IMR-90 (cell line): ENCODE data around the gene FERD3L. TPM values are rescaled to one million over a fixed set of nuclear protein-coding genes. Genes with fewer than 3 reads are reported as not detected.

Source experiments
- ATAC-seq: fragments of 200-7000 bp; cut with Tn5 transposase; 2 replicates; pipeline ENCODE4 v1.9.1; 2020; ENCODE audit warnings: low read depth, mild to moderate bottlenecking, moderate library complexity
- BruUV-seq: library from RNA; stranded (reverse); fragments of 400-500 nt; replicated peaks from 2 replicates; lab custom pipeline; 2021; lab: Mats Ljungman, UMichigan
- CTCF ChIA-PET: fragments of 300-600 bp; formaldehyde crosslinking; extraction: SDS; loops from one replicate; lab custom pipeline; 2021; ENCODE audit warnings: antibody characterized with exemption; lab: Yijun Ruan, JAX
- POLR2A ChIA-PET: fragments of 300-600 bp; sonication (Branson Sonifier 250); formaldehyde crosslinking; loops from one replicate; lab custom pipeline; 2022; ENCODE audit warnings: antibody characterized with exemption; ENCODE audit not compliant: unreplicated experiment; lab: Charles Lee
- DNase-seq: peaks from one replicate; pipeline ENCODE4 v3.0.0; 2013
- H2AFZ ChIP-seq: replicated peaks from 2 replicates; pipeline ENCODE3; 2013; ENCODE audit warnings: low read length, mild to moderate bottlenecking; ENCODE audit not compliant: poor library complexity
- H2AK5ac ChIP-seq: 2 replicates; pipeline ENCODE4 v1.6.1; 2013; ENCODE audit warnings: low read depth, low read length, inconsistent platforms
- H2AK9ac ChIP-seq: replicated peaks from 2 replicates; pipeline ENCODE3; 2013; ENCODE audit warnings: mild to moderate bottlenecking, low read depth, low read length, moderate library complexity; ENCODE audit not compliant: poor library complexity
- H2BK120ac ChIP-seq: 2 replicates; pipeline ENCODE4 v1.6.1; 2013; ENCODE audit warnings: low read depth, low read length, inconsistent platforms
- H2BK15ac ChIP-seq: 3 replicates; pipeline ENCODE4 v1.6.1; 2013; ENCODE audit warnings: low read depth, low read length, inconsistent platforms
- H2BK20ac ChIP-seq: 2 replicates; pipeline ENCODE4 v1.6.1; 2013; ENCODE audit warnings: low read depth, mild to moderate bottlenecking, inconsistent platforms, low read length, moderate library complexity
- H2BK5ac ChIP-seq: 2 replicates; pipeline ENCODE4 v1.6.1; 2013; ENCODE audit warnings: mild to moderate bottlenecking, low read depth, low read length, inconsistent platforms; ENCODE audit not compliant: poor library complexity, severe bottlenecking
- H3K14ac ChIP-seq: replicated peaks from 2 replicates; pipeline ENCODE4 v1.6.1; 2013; ENCODE audit warnings: low read depth, low read length, inconsistent platforms
- H3K18ac ChIP-seq: 2 replicates; pipeline ENCODE4 v1.6.1; 2013; ENCODE audit warnings: low read depth, low read length, control low read depth
- H3K23ac ChIP-seq: 2 replicates; pipeline ENCODE4 v1.6.1; 2013; ENCODE audit warnings: low read depth, low read length, inconsistent platforms
- H3K27ac ChIP-seq: 2 replicates; pipeline ENCODE4 v1.5.1; 2013; ENCODE audit warnings: mild to moderate bottlenecking, control low read depth, low read length; ENCODE audit not compliant: insufficient read depth
- H3K27me3 ChIP-seq: 2 replicates; pipeline ENCODE4 v1.6.1; 2013; ENCODE audit warnings: low read length; ENCODE audit not compliant: control insufficient read depth, insufficient read depth
- H3K36me3 ChIP-seq: 2 replicates; pipeline ENCODE4 v1.6.1; 2013; ENCODE audit warnings: low read length, mixed read lengths; ENCODE audit not compliant: control insufficient read depth, insufficient read depth
- H3K4ac ChIP-seq: 2 replicates; pipeline ENCODE4 v1.6.1; 2013; ENCODE audit warnings: low read depth, low read length, inconsistent platforms
- H3K4me1 ChIP-seq: 2 replicates; pipeline ENCODE4 v1.6.1; 2013; ENCODE audit warnings: low read length, mixed read lengths; ENCODE audit not compliant: control insufficient read depth, insufficient read depth
- H3K4me2 ChIP-seq: 2 replicates; pipeline ENCODE4 v1.6.1; 2013; ENCODE audit warnings: low read depth, mild to moderate bottlenecking, control low read depth, low read length, moderate library complexity
- H3K4me3 ChIP-seq: 2 replicates; pipeline ENCODE4 v1.5.1; 2013; ENCODE audit warnings: low read depth, mild to moderate bottlenecking, control low read depth, low read length, moderate library complexity; ENCODE audit not compliant: insufficient read depth
- H3K56ac ChIP-seq: 2 replicates; pipeline ENCODE4 v1.6.1; 2013; ENCODE audit warnings: low read length, inconsistent platforms; ENCODE audit not compliant: insufficient read depth; ENCODE audit errors: extremely low read depth
- H3K79me1 ChIP-seq, 2 experiments: 2 replicates each; pipeline ENCODE4 v1.6.1; 2013; ENCODE audit warnings: low read length in 2 of 2, inconsistent platforms in 1 of 2, low read depth in 1 of 2
- H3K9ac ChIP-seq: 2 replicates; pipeline ENCODE4 v1.6.1; 2013; ENCODE audit warnings: low read depth, low read length, control low read depth
- H3K9me1 ChIP-seq: 2 replicates; pipeline ENCODE4 v1.6.1; 2013; ENCODE audit warnings: low read length, inconsistent platforms; ENCODE audit not compliant: insufficient read depth
- H3K9me3 ChIP-seq: 2 replicates; pipeline ENCODE4 v1.6.1; 2013; ENCODE audit warnings: low read length; ENCODE audit not compliant: control insufficient read depth, insufficient read depth
- H4K20me1 ChIP-seq: 2 replicates; pipeline ENCODE4 v1.6.1; 2013; ENCODE audit warnings: low read length, inconsistent platforms; ENCODE audit not compliant: insufficient read depth
- H4K5ac ChIP-seq: 2 replicates; pipeline ENCODE4 v1.6.1; 2013; ENCODE audit warnings: mild to moderate bottlenecking, low read depth, low read length, control low read depth
- H4K8ac ChIP-seq, 2 experiments: 2 replicates each; pipeline ENCODE4 v1.6.1; 2013; ENCODE audit warnings: low read depth in 2 of 2, low read length in 2 of 2, control low read depth in 1 of 2, inconsistent platforms in 1 of 2
- H4K91ac ChIP-seq: 2 replicates; pipeline ENCODE4 v1.6.1; 2013; ENCODE audit warnings: low read depth, low read length, inconsistent platforms; ENCODE audit not compliant: insufficient read depth
- BHLHE40 ChIP-seq: fragments of 150-350 bp; IDR thresholded peaks from 2 replicates; pipeline ENCODE4 v1.6.1; 2016; ENCODE audit warnings: mild to moderate bottlenecking, low read depth, low read length
- CEBPB ChIP-seq: IDR thresholded peaks from 2 replicates; pipeline ENCODE4 v1.6.1; 2012; ENCODE audit warnings: low read depth, low read length, improper control_type of control experiment
- CHD1 ChIP-seq: IDR thresholded peaks from 2 replicates; pipeline ENCODE4 v1.6.1; 2012; ENCODE audit warnings: low read depth, low read length, improper control_type of control experiment
- MAFK ChIP-seq: IDR thresholded peaks from 2 replicates; pipeline ENCODE4 v1.6.1; 2012; ENCODE audit warnings: low read depth, low read length, improper control_type of control experiment
- POLR2A ChIP-seq: IDR thresholded peaks from 2 replicates; pipeline ENCODE4 v1.6.1; 2012; ENCODE audit warnings: mild to moderate bottlenecking, low read depth, low read length
- RFX5 ChIP-seq: IDR thresholded peaks from 2 replicates; pipeline ENCODE4 v1.8.0; 2012; ENCODE audit warnings: low read depth, mild to moderate bottlenecking, low read length, moderate library complexity
- SMC3 ChIP-seq: fragments of 150-350 bp; IDR thresholded peaks from 2 replicates; pipeline ENCODE4 v1.6.1; 2016; ENCODE audit warnings: low read depth, mild to moderate bottlenecking, antibody characterized with exemption, low read length, moderate library complexity
- WGBS, 2 experiments: methylation state at CpG; one replicate each; pipeline versions ENCODE4 v1.1.5 to v1.1.7; 2013; ENCODE audit warnings: missing lambda C conversion rate in 2 of 2; ENCODE audit not compliant: insufficient read length in 1 of 2; ENCODE audit errors: extremely low coverage in 2 of 2; 5-methylcytosine and 5-hydroxymethylcytosine counted together
- dilution Hi-C: fragments of 300-500 bp; cut with HindIII; formaldehyde crosslinking; loops from one replicate; pipeline ENCODE4 v1.14.3; 2018; ENCODE audit warnings: low sequenced_read_pairs; ENCODE audit not compliant: unreplicated experiment
- in situ Hi-C: fragments of 300-500 bp; cut with MboI; formaldehyde crosslinking; loops from 3 replicates; pipeline ENCODE4 v1.14.3; 2019; ENCODE audit warnings: low sequenced_read_pairs, inconsistent platforms, mixed read lengths
- intact Hi-C: fragments of 100-400 bp; cut with micrococcal nuclease; formaldehyde crosslinking; loops from 2 replicates; pipeline ENCODE4 v1.10.0; 2022
- polyA plus RNA-seq, 3 experiments: library from polyadenylated mRNA; depleted of rRNA; stranded (reverse); fragments of >200 nt; gene quantifications; 2 replicates each; pipeline ENCODE4 v1.2.3, GENCODE V29; 2012; ENCODE audit warnings: low replicate concordance in 1 of 3
- total RNA-seq: library from RNA; depleted of rRNA; stranded (reverse); fragments of >200 nt; gene quantifications from 2 replicates; pipeline ENCODE4 v1.2.3, GENCODE V29; 2012
- TF ChIP-seq, protein P1 (sequence below): fragments of 150-350 bp; IDR thresholded peaks from 2 replicates; pipeline ENCODE4 v1.6.1; 2016; ENCODE audit warnings: low read depth, mild to moderate bottlenecking, low read length, moderate library complexity, borderline replicate concordance
- TF ChIP-seq, protein P2 (sequence below): fragments of 150-350 bp; IDR thresholded peaks from 2 replicates; pipeline ENCODE4 v1.6.1; 2017; ENCODE audit warnings: mild to moderate bottlenecking, antibody characterized with exemption, low read length, low read depth
- TF ChIP-seq, protein P3 (sequence below): conservative IDR thresholded peaks from 2 replicates; pipeline ENCODE4 v1.5.1; 2012; ENCODE audit warnings: mild to moderate bottlenecking, low read depth, low read length, improper control_type of control experiment

FERD3L gene
- total and polyA plus RNA-seq, 2 of the 4 experiments (the other 2 are of a cell fraction), result not detected

DNA sequence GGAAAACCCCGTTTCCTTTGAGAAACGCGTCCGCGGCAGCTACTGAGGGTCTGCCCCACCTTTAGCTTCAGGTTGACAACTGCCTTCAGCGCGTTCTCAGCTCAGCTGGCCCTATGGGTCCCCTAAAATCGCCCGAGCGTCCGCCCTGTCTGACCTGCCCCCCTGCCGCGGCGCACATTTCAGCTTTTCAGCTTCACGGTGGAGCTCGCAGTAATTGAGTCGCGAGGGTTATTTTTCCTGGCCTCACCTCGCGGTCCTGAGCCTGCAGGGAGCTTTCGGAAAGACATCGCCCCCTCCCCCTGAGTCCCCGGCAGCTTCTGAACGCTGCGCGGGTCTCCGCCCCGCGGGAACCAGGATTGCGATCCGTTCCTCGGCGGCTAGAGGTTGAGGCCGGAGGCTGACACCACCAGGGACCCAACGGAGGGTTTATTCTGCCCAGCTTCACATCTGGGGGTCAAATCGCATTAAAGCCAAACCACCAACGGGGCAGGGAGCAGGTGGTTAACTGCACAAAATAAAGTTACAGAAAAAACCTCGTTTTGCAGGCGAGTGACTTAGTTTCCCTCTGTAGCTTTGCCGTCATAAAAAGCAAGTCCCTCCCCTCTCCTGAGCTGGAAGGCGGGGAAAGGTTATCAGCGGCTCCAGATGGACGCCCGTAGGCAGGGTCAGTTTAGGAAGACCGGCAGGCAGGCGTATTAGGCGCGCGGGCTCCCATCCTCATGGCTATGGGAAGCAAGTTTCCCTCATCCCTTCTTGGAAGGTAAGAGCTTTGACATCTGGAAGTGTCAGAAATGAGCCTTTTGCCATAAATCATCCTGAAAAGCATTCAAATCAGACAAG lies 38.8 kb downstream of the FERD3L start:
- CTCF ChIA-PET, result interaction anchor here (1.1 kb wide), 1 partner anchor 54 kb away, joined by 3 read pairs; no protein-coding TSS in a partner anchor
- Histone ChIP-seq H3K9me1 (0 out of 2 replicates have a peak, but pooled peaks cover 3% of the 10 kb centered on the region), H3K23ac (peak overlapping the region; percentile 81; the same call in 1 of the 2 replicates), H3K9ac (no peak overlapping the region), H3K27ac (no peak overlapping the region), H4K20me1 (no peaks in the 10 kb centered on the region), H3K14ac (0 out of 2 replicates have a peak overlapping the region, but pooled peaks have one; percentile 12), H3K36me3 (no peaks in the 10 kb centered on the region; the same call in 1 of the 2 replicates), H2BK15ac (no peak overlapping the region), H4K5ac (no peak overlapping the region), H3K27me3 (no peaks in the 10 kb centered on the region), H2AFZ (peak overlapping the region; percentile 81), H3K18ac (no peak overlapping the region), H4K8ac (peak overlapping the region in 1 of 2 experiments; percentile 13; a peak in 1 of 4 replicates), H3K9me3 (no peaks in the 10 kb centered on the region), H2BK120ac (no peak overlapping the region), H2AK5ac (no peak overlapping the region), H2BK5ac (no peak overlapping the region), H3K4me3 (peak overlapping the region; percentile 13; the same call in 1 of the 2 replicates), H2AK9ac (no peak overlapping the region), H3K4me1 (peaks cover 6% of the 10 kb centered on the region), H3K79me1 (peaks cover 0 to 13% of the 10 kb centered on the region in 2 experiments; a peak in 2 of 4 replicates), H4K91ac (no peak overlapping the region), H3K4me2 (peak overlapping the region; percentile 74), H2BK20ac (no peak overlapping the region), H3K4ac (no peak overlapping the region), H3K56ac (no peak overlapping the region)
- POLR2A ChIA-PET, result no interaction called here
- TF ChIP-seq CEBPB (no peak), SMC3 (no peak), RFX5 (no peak), BHLHE40 (no peak), POLR2A (no peak), CHD1 (no peak), MAFK (no peak)
- TF ChIP-seq, protein P1, sequence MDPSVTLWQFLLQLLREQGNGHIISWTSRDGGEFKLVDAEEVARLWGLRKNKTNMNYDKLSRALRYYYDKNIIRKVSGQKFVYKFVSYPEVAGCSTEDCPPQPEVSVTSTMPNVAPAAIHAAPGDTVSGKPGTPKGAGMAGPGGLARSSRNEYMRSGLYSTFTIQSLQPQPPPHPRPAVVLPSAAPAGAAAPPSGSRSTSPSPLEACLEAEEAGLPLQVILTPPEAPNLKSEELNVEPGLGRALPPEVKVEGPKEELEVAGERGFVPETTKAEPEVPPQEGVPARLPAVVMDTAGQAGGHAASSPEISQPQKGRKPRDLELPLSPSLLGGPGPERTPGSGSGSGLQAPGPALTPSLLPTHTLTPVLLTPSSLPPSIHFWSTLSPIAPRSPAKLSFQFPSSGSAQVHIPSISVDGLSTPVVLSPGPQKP, result no peak
- TF ChIP-seq, protein P2, sequence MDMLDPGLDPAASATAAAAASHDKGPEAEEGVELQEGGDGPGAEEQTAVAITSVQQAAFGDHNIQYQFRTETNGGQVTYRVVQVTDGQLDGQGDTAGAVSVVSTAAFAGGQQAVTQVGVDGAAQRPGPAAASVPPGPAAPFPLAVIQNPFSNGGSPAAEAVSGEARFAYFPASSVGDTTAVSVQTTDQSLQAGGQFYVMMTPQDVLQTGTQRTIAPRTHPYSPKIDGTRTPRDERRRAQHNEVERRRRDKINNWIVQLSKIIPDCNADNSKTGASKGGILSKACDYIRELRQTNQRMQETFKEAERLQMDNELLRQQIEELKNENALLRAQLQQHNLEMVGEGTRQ, result no peak
- TF ChIP-seq, protein P3, sequence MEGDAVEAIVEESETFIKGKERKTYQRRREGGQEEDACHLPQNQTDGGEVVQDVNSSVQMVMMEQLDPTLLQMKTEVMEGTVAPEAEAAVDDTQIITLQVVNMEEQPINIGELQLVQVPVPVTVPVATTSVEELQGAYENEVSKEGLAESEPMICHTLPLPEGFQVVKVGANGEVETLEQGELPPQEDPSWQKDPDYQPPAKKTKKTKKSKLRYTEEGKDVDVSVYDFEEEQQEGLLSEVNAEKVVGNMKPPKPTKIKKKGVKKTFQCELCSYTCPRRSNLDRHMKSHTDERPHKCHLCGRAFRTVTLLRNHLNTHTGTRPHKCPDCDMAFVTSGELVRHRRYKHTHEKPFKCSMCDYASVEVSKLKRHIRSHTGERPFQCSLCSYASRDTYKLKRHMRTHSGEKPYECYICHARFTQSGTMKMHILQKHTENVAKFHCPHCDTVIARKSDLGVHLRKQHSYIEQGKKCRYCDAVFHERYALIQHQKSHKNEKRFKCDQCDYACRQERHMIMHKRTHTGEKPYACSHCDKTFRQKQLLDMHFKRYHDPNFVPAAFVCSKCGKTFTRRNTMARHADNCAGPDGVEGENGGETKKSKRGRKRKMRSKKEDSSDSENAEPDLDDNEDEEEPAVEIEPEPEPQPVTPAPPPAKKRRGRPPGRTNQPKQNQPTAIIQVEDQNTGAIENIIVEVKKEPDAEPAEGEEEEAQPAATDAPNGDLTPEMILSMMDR, result no peak
- ATAC-seq (no peak), DNase-seq (no peak)
- intact Hi-C loops (loop anchor here (5.0 kb wide), 3 partner anchors 209 to 754 kb away; no protein-coding TSS in a partner anchor), dilution Hi-C loops (no loop called here), in situ Hi-C loops (loop anchor here (25.0 kb wide), 1 partner anchor 744 kb away; no protein-coding TSS in a partner anchor)
- WGBS, 2 experiments, result 17% methylated on average over 17 of the region's 49 CpGs; no CpG with 5 or more reads in 1 of the 2 experiments
- BruUV-seq, result no TSS peak
